H9 (cell line): Measurements from ENCODE around the gene SLC13A4. TPM values are rescaled to one million over a fixed set of nuclear protein-coding genes. Genes with fewer than 3 reads are reported as not detected.

Experiments used
- DNase-seq: peaks from one replicate; pipeline ENCODE4 v3.0.0-alpha.2; 2017
- H2AFZ ChIP-seq: one replicate; pipeline ENCODE4 v1.6.1; 2013; ENCODE audit warnings: mild to moderate bottlenecking, low read length, control low read depth, moderate library complexity
- H2AK5ac ChIP-seq: 2 replicates; pipeline ENCODE4 v1.6.1; 2013; ENCODE audit warnings: low read length, control low read depth, mixed read lengths; ENCODE audit not compliant: insufficient read length
- H2BK120ac ChIP-seq: one replicate; pipeline ENCODE4 v1.6.1; 2013; ENCODE audit warnings: low read depth, mild to moderate bottlenecking, low read length, control low read depth, inconsistent platforms; ENCODE audit not compliant: poor library complexity, severe bottlenecking
- H2BK12ac ChIP-seq: 2 replicates; pipeline ENCODE4 v1.6.1; 2013; ENCODE audit warnings: low read length, control low read depth, mixed read lengths, low read depth; ENCODE audit not compliant: insufficient read length
- H2BK15ac ChIP-seq: 2 replicates; pipeline ENCODE4 v1.6.1; 2013; ENCODE audit warnings: low read depth, low read length, control low read depth
- H2BK20ac ChIP-seq: one replicate; pipeline ENCODE4 v1.6.1; 2013; ENCODE audit warnings: low read depth, mild to moderate bottlenecking, low read length, control low read depth, inconsistent platforms; ENCODE audit not compliant: poor library complexity, severe bottlenecking
- H2BK5ac ChIP-seq: 2 replicates; pipeline ENCODE4 v1.6.1; 2013; ENCODE audit warnings: low read length, control low read depth, mixed read lengths; ENCODE audit not compliant: insufficient read length
- H3K14ac ChIP-seq: 2 replicates; pipeline ENCODE4 v1.6.1; 2013; ENCODE audit warnings: low read length, control low read depth; ENCODE audit not compliant: insufficient read depth
- H3K18ac ChIP-seq: 2 replicates; pipeline ENCODE4 v1.6.1; 2013; ENCODE audit warnings: low read depth, mild to moderate bottlenecking, mixed read lengths, low read length, control low read depth; ENCODE audit not compliant: insufficient read length
- H3K23ac ChIP-seq: 2 replicates; pipeline ENCODE4 v1.6.1; 2013; ENCODE audit warnings: low read length, control low read depth, mixed read lengths, low read depth; ENCODE audit not compliant: insufficient read length
- H3K23me2 ChIP-seq: 2 replicates; pipeline ENCODE4 v1.6.1; 2013; ENCODE audit warnings: low read depth, mild to moderate bottlenecking, mixed read lengths, low read length, control low read depth; ENCODE audit not compliant: insufficient read length, poor library complexity, severe bottlenecking
- H3K27ac ChIP-seq: 2 replicates; pipeline ENCODE4 v1.5.1; 2013; ENCODE audit warnings: low read length, control low read depth, mixed read lengths, low read depth; ENCODE audit not compliant: insufficient read length
- H3K27me3 ChIP-seq: 2 replicates; pipeline ENCODE4 v1.6.1; 2013; ENCODE audit warnings: low read length, control low read depth, inconsistent platforms; ENCODE audit not compliant: insufficient read depth
- H3K4ac ChIP-seq: 2 replicates; pipeline ENCODE4 v1.6.1; 2013; ENCODE audit warnings: low read depth, mild to moderate bottlenecking, control low read depth, inconsistent platforms, low read length, moderate library complexity
- H3K4me1 ChIP-seq: 2 replicates; pipeline ENCODE4 v1.6.1; 2013; ENCODE audit warnings: low read length, control low read depth, inconsistent platforms; ENCODE audit not compliant: insufficient read depth
- H3K4me2 ChIP-seq: 2 replicates; pipeline ENCODE4 v1.6.1; 2013; ENCODE audit warnings: low read length, control low read depth, mixed read lengths; ENCODE audit not compliant: insufficient read length, insufficient read depth
- H3K56ac ChIP-seq: 2 replicates; pipeline ENCODE4 v1.6.1; 2013; ENCODE audit warnings: low read depth, mild to moderate bottlenecking, mixed read lengths, low read length, control low read depth; ENCODE audit not compliant: insufficient read length
- H3K79me1 ChIP-seq: 2 replicates; pipeline ENCODE4 v1.6.1; 2013; ENCODE audit warnings: low read depth, mild to moderate bottlenecking, moderate library complexity, low read length, control low read depth, inconsistent platforms; ENCODE audit not compliant: insufficient read depth, poor library complexity, severe bottlenecking
- H3K79me2 ChIP-seq: 2 replicates; pipeline ENCODE4 v1.6.1; 2013; ENCODE audit warnings: low read length, control low read depth, inconsistent platforms; ENCODE audit not compliant: insufficient read depth
- H3K9ac ChIP-seq: 2 replicates; pipeline ENCODE4 v1.6.1; 2013; ENCODE audit warnings: low read length, control low read depth, mixed read lengths; ENCODE audit not compliant: insufficient read length; ENCODE audit errors: extremely low read depth
- H3K9me3 ChIP-seq: one replicate; pipeline ENCODE4 v1.6.1; 2013; ENCODE audit warnings: low read depth, low read length, inconsistent platforms; ENCODE audit not compliant: control insufficient read depth
- H3T11ph ChIP-seq: one replicate; pipeline ENCODE4 v1.6.1; 2013; ENCODE audit warnings: mild to moderate bottlenecking, low read length, control low read depth, inconsistent platforms
- H4K20me1 ChIP-seq: one replicate; pipeline ENCODE4 v1.6.1; 2013; ENCODE audit not compliant: control insufficient read depth, insufficient read length, insufficient read depth
- H4K5ac ChIP-seq: 2 replicates; pipeline ENCODE4 v1.6.1; 2013; ENCODE audit warnings: low read depth, mild to moderate bottlenecking, mixed read lengths, low read length, control low read depth; ENCODE audit not compliant: insufficient read length
- H4K8ac ChIP-seq: replicated peaks from 2 replicates; pipeline ENCODE4 v1.6.1; 2013; ENCODE audit warnings: low read length, control low read depth, mixed read lengths, low read depth; ENCODE audit not compliant: insufficient read length
- H4K91ac ChIP-seq: 2 replicates; pipeline ENCODE4 v1.6.1; 2013; ENCODE audit warnings: low read depth, mild to moderate bottlenecking, moderate library complexity, mixed read lengths, low read length, control low read depth; ENCODE audit not compliant: insufficient read length
- H3K27ac Mint-ChIP-seq, 3 experiments: 2 replicates in 2 of 3; 3 replicates in 1 of 3; pipeline ENCODE4 v1.8.0; 2020 to 2021; ENCODE audit warnings: mixed read lengths in 3 of 3, mild to moderate bottlenecking in 1 of 3, moderate library complexity in 1 of 3
- H3K27me3 Mint-ChIP-seq: 2 replicates; pipeline ENCODE4 v1.8.0; 2021; ENCODE audit warnings: low read depth, mild to moderate bottlenecking, moderate library complexity, mixed read lengths
- H3K36me3 Mint-ChIP-seq, 3 experiments: 2 replicates in 2 of 3; 3 replicates in 1 of 3; pipeline ENCODE4 v1.8.0; 2020 to 2021; ENCODE audit warnings: low read depth in 3 of 3, mixed read lengths in 3 of 3; ENCODE audit not compliant: insufficient read depth in 1 of 3
- H3K4me1 Mint-ChIP-seq, 2 experiments: 2 replicates each; pipeline ENCODE4 v1.8.0; 2020; ENCODE audit warnings: mixed read lengths in 2 of 2
- H3K4me3 Mint-ChIP-seq, 2 experiments: 2 replicates in 1 of 2; 3 replicates in 1 of 2; pipeline ENCODE4 v1.8.0; 2020 to 2021; ENCODE audit warnings: mild to moderate bottlenecking in 2 of 2, mixed read lengths in 2 of 2, moderate library complexity in 1 of 2
- H3K9me3 Mint-ChIP-seq, 2 experiments: 2 replicates in 1 of 2; 3 replicates in 1 of 2; pipeline ENCODE4 v1.8.0; 2020; ENCODE audit warnings: mild to moderate bottlenecking in 2 of 2, mixed read lengths in 2 of 2, moderate library complexity in 1 of 2
- CTCF ChIP-seq: fragments of 200-600 bp; sonication (generic); conservative IDR thresholded peaks from 3 replicates; pipeline ENCODE4 v1.8.0; 2021; ENCODE audit warnings: antibody characterized with exemption, mild to moderate bottlenecking
- WGBS: extraction: QIAGEN DNeasy Blood & Tissue Kit; methylation state at CpG from one replicate; pipeline ENCODE4 v1.1.7; 2013; ENCODE audit warnings: missing lambda C conversion rate, low lambda C conversion rate, mixed read lengths; ENCODE audit not compliant: insufficient read length; ENCODE audit errors: extremely low coverage; 5-methylcytosine and 5-hydroxymethylcytosine counted together
- total RNA-seq: library from RNA; stranded (reverse); gene quantifications from 2 replicates; pipeline ENCODE4 v1.2.1, GENCODE V29; 2021

The SLC13A4 gene
- total RNA-seq, 1 experiment from 2014 or later, result 3.5 TPM

- no peak overlapping the region for H3K4ac ChIP-seq
- no peak overlapping the region for H4K8ac ChIP-seq
- TF ChIP-seq CTCF, result no peak
- H3K27ac ChIP-seq, result no peak overlapping the region
- no peaks in the 10 kb centered on the region for H3K9me3 Mint-ChIP-seq
- no CpG with 5 or more reads among the region's 5 CpGs for WGBS
- H3T11ph ChIP-seq, result no peak overlapping the region
- H3K56ac ChIP-seq, result no peak overlapping the region
- peaks cover 6% of the 10 kb centered on the region; the same call in 1 of the 2 replicates for H3K27me3 Mint-ChIP-seq
- no peak overlapping the region for H3K9ac ChIP-seq
- no peak overlapping the region for H2BK20ac ChIP-seq
- H3K36me3 Mint-ChIP-seq, result no peaks in the 10 kb centered on the region
- H3K4me1 Mint-ChIP-seq, result peaks cover 18 to 29% of the 10 kb centered on the region in 2 experiments
- H3K4me1 ChIP-seq, result peaks cover 5% of the 10 kb centered on the region; the same call in 1 of the 2 replicates
- H3K9me3 ChIP-seq, result no peaks in the 10 kb centered on the region
- H4K5ac ChIP-seq, result no peak overlapping the region
- no peak overlapping the region for H2BK120ac ChIP-seq
- H2AFZ ChIP-seq, result no peak overlapping the region
- H3K4me3 Mint-ChIP-seq, result no peak overlapping the region
- H3K18ac ChIP-seq, result no peak overlapping the region
- no peaks in the 10 kb centered on the region for H3K79me2 ChIP-seq
- no peak overlapping the region for H4K91ac ChIP-seq
- H3K4me2 ChIP-seq, result no peak overlapping the region
- no peak overlapping the region for H3K23ac ChIP-seq
- DNase-seq, result no peak
- H2BK5ac ChIP-seq, result no peak overlapping the region
- no peak overlapping the region for H2AK5ac ChIP-seq
- H3K79me1 ChIP-seq, result no peaks in the 10 kb centered on the region
- no peaks in the 10 kb centered on the region for H4K20me1 ChIP-seq
- no peaks in the 10 kb centered on the region for H3K23me2 ChIP-seq
- H2BK15ac ChIP-seq, result no peak overlapping the region
- no peak overlapping the region for H2BK12ac ChIP-seq
- no peak overlapping the region for H3K14ac ChIP-seq
- no peaks in the 10 kb centered on the region for H3K27me3 ChIP-seq
- no peak overlapping the region for H3K27ac Mint-ChIP-seq
These were observed 1.7 kb downstream of the SLC13A4 start for GRCh38 chr7:135726276-135726788.
